BLaER1 treated with 17β-estradiol and CSF1 and Interleukin-3, amounts not matched to agents 10 nM and 100 nM (cell line): ENCODE data around the gene OSBPL9.

ENCODE experiments used
- H3K27ac ChIP-seq, 11 experiments: shearing (Covaris generic); formaldehyde crosslinking; 2 replicates each; pipeline ENCODE4 v1.8.1; 2022
- H3K27me3 ChIP-seq, 11 experiments: shearing (Covaris generic); formaldehyde crosslinking; 2 replicates each; pipeline ENCODE4 v1.8.1; 2022
- H3K36me3 ChIP-seq, 11 experiments: shearing (Covaris generic); formaldehyde crosslinking; 2 replicates each; pipeline ENCODE4 v1.8.1; 2022
- H3K4me1 ChIP-seq, 10 experiments: shearing (Covaris generic); formaldehyde crosslinking; 2 replicates each; pipeline ENCODE4 v1.8.1; 2022
- H3K4me2 ChIP-seq, 11 experiments: shearing (Covaris generic); formaldehyde crosslinking; 2 replicates each; pipeline ENCODE4 v1.8.1; 2022
- H3K4me3 ChIP-seq, 10 experiments: shearing (Covaris generic); formaldehyde crosslinking; 2 replicates each; pipeline ENCODE4 v1.8.1; 2022
- H3K9ac ChIP-seq, 11 experiments: shearing (Covaris generic); formaldehyde crosslinking; 2 replicates each; pipeline ENCODE4 v1.8.1; 2022
- H3K9me3 ChIP-seq, 11 experiments: shearing (Covaris generic); formaldehyde crosslinking; replicated peaks in 1 of 11; 2 replicates each; pipeline ENCODE4 v1.8.1; 2022
- H4K20me1 ChIP-seq, 11 experiments: shearing (Covaris generic); formaldehyde crosslinking; 2 replicates each; pipeline ENCODE4 v1.8.1; 2022
- Cebpa-rat ChIP-seq, 11 experiments: shearing (Covaris generic); IDR thresholded peaks; 2 replicates each; pipeline ENCODE4 v1.8.1; 2022

The OSBPL9 gene

GRCh38 chr1:51616903-51617708, at the start of gene OSBPL9:
OSBPL9 (plus strand) TSS chr1:51617092; CDS start chr1:51617111, 19 bp downstream.
- Histone ChIP-seq H3K4me2 (peak within 1 kb of the TSS; percentile 88 to 99 (median 97)), H3K27ac (peak within 1 kb of the TSS; percentile 59 to 88 (median 84)), H3K27me3 (no peaks in the 10 kb centered on the region), H3K4me3 (peak within 1 kb of the TSS; percentile 78 to 97 (median 92)), H3K4me1 (peaks cover 20 to 42% (median 32%) of the 10 kb centered on the region in 10 experiments), H3K9ac (peak within 1 kb of the TSS; percentile 81 to 89 (median 86)), H3K36me3 (no peaks in the 10 kb centered on the region), H4K20me1 (peaks cover 0 to 4% (median 0%) of the 10 kb centered on the region in 11 experiments; a peak in 2 of 22 replicates), H3K9me3 (no peaks in the 10 kb centered on the region)
- no peak for TF ChIP-seq Cebpa-rat (IDR thresholded peaks at IDR 0.05)

- Histone ChIP-seq H3K9ac (no peak overlapping the region), H3K27ac (peak overlapping the region in 4 of 11 experiments; percentile 79 to 87 (median 82); a peak in 4 of 22 replicates), H3K36me3 (no peaks in the 10 kb centered on the region), H3K27me3 (no peaks in the 10 kb centered on the region), H3K9me3 (no peaks in the 10 kb centered on the region), H3K4me3 (no peak overlapping the region), H3K4me1 (peaks cover 49 to 75% (median 54%) of the 10 kb centered on the region in 10 experiments), H4K20me1 (no peaks in the 10 kb centered on the region), H3K4me2 (peak overlapping the region in 8 of 11 experiments; percentile 63 to 94 (median 86); a peak in 8 of 22 replicates)
- TF ChIP-seq Cebpa-rat (IDR thresholded peaks at IDR 0.05): no peak
Measured at GRCh38 chr1:51567653-51568052, 49.2 kb upstream of the OSBPL9 start.

- H3K4me1 ChIP-seq: peaks cover 50 to 72% (median 55%) of the 10 kb centered on the region in 10 experiments
- no peak for TF ChIP-seq Cebpa-rat (IDR thresholded peaks at IDR 0.05)
- H3K4me3 ChIP-seq: no peak overlapping the region
- H3K9ac ChIP-seq: peak overlapping the region in 8 of 11 experiments; percentile 46 to 77 (median 66); a peak in 11 of 22 replicates
- H3K27ac ChIP-seq: peak overlapping the region; percentile 14 to 87 (median 72); a peak in 21 of 22 replicates
- H3K36me3 ChIP-seq: no peaks in the 10 kb centered on the region
- no peaks in the 10 kb centered on the region for H3K27me3 ChIP-seq
- no peaks in the 10 kb centered on the region for H3K9me3 ChIP-seq
- peak overlapping the region; percentile 63 to 96 (median 87) for H3K4me2 ChIP-seq
- no peaks in the 10 kb centered on the region for H4K20me1 ChIP-seq
Measured at GRCh38 chr1:51568231-51568935, 48.5 kb upstream of the OSBPL9 start.

- H3K27ac ChIP-seq: peak overlapping the region; percentile 14 to 87 (median 72); a peak in 21 of 22 replicates
- H3K4me2 ChIP-seq: peak overlapping the region; percentile 63 to 96 (median 87)
- 0 out of 22 replicates have a peak, but pooled peaks cover 0 to 3% (median 0%) of the 10 kb centered on the region in 11 experiments for H3K9me3 ChIP-seq
- no peaks in the 10 kb centered on the region for H3K27me3 ChIP-seq
- H3K4me1 ChIP-seq: peaks cover 55 to 66% (median 58%) of the 10 kb centered on the region in 10 experiments
- no peaks in the 10 kb centered on the region for H3K36me3 ChIP-seq
- peak overlapping the region; percentile 15 to 77 (median 58); a peak in 20 of 22 replicates for H3K9ac ChIP-seq
- H4K20me1 ChIP-seq: no peaks in the 10 kb centered on the region
- H3K4me3 ChIP-seq: peak overlapping the region in 8 of 10 experiments; percentile 15 to 46 (median 36); a peak in 11 of 20 replicates
- peak in 6 of 11 experiments; percentile 16 to 87 (median 61); a peak in 8 of 22 replicates for TF ChIP-seq Cebpa-rat (IDR thresholded peaks at IDR 0.05)
Measured at GRCh38 chr1:51569284-51570062, 47.4 kb upstream of the OSBPL9 start.

- H3K27ac ChIP-seq: peak overlapping the region; percentile 14 to 87 (median 72); a peak in 21 of 22 replicates
- H3K9ac ChIP-seq: peak overlapping the region in 10 of 11 experiments; percentile 39 to 77 (median 61); a peak in 19 of 22 replicates
- H3K36me3 ChIP-seq: no peaks in the 10 kb centered on the region
- H3K27me3 ChIP-seq: no peaks in the 10 kb centered on the region
- H3K9me3 ChIP-seq: 0 out of 22 replicates have a peak, but pooled peaks cover 0 to 3% (median 0%) of the 10 kb centered on the region in 11 experiments
- H3K4me3 ChIP-seq: peak overlapping the region in 8 of 10 experiments; percentile 15 to 46 (median 36); a peak in 10 of 20 replicates
- H3K4me1 ChIP-seq: peaks cover 56 to 74% (median 64%) of the 10 kb centered on the region in 10 experiments
- TF ChIP-seq Cebpa-rat (IDR thresholded peaks at IDR 0.05): no peak
- peak overlapping the region; percentile 63 to 96 (median 87) for H3K4me2 ChIP-seq
- no peaks in the 10 kb centered on the region for H4K20me1 ChIP-seq
Measured at GRCh38 chr1:51570063-51570710, 46.7 kb upstream of the OSBPL9 start.

- Histone ChIP-seq H3K9ac (no peak overlapping the region), H3K4me1 (peaks cover 77 to 86% (median 81%) of the 10 kb centered on the region in 10 experiments), H3K27ac (peak overlapping the region in 1 of 11 experiments; percentile 87; a peak in 2 of 22 replicates), H3K27me3 (no peaks in the 10 kb centered on the region), H3K9me3 (peaks cover 0 to 17% (median 7%) of the 10 kb centered on the region in 11 experiments; a peak in 11 of 22 replicates), H3K36me3 (no peaks in the 10 kb centered on the region), H4K20me1 (no peaks in the 10 kb centered on the region), H3K4me3 (no peak overlapping the region), H3K4me2 (peak overlapping the region in 10 of 11 experiments; percentile 38 to 96 (median 86); a peak in 18 of 22 replicates)
- no peak for TF ChIP-seq Cebpa-rat (IDR thresholded peaks at IDR 0.05)
Measured at GRCh38 chr1:51572365-51572764, 44.5 kb upstream of the OSBPL9 start.

- no peaks in the 10 kb centered on the region for H3K27me3 ChIP-seq
- H3K4me2 ChIP-seq: peak overlapping the region; percentile 42 to 83 (median 62)
- peaks cover 0 to 19% (median 7%) of the 10 kb centered on the region in 11 experiments; a peak in 11 of 22 replicates for H3K9me3 ChIP-seq
- no peak overlapping the region; a peak in 1 of 22 replicates for H3K9ac ChIP-seq
- no peak for TF ChIP-seq Cebpa-rat (IDR thresholded peaks at IDR 0.05)
- peaks cover 68 to 81% (median 71%) of the 10 kb centered on the region in 10 experiments for H3K4me1 ChIP-seq
- no peaks in the 10 kb centered on the region for H3K36me3 ChIP-seq
- H3K27ac ChIP-seq: peak overlapping the region in 10 of 11 experiments; percentile 49 to 77 (median 66); a peak in 16 of 22 replicates
- no peak overlapping the region for H3K4me3 ChIP-seq
- no peaks in the 10 kb centered on the region for H4K20me1 ChIP-seq
Measured at GRCh38 chr1:51574796-51575195, 42.1 kb upstream of the OSBPL9 start.
